Fibroblast of upper back skin (primary cell): ENCODE data around the gene CLDN18.

Experiments used
- DNase-seq: peaks from one replicate; pipeline ENCODE4 v3.0.0-alpha.2; 2013

Gene CLDN18

GRCh38 chr3:138027821-138028220, 17.9 kb downstream of the CLDN18 start:
- DNase-seq, result no peak

- no peak for DNase-seq
These were observed 20.8 kb downstream of the CLDN18 start for GRCh38 chr3:138030734-138031280.

- no peak for DNase-seq
These were observed 21.6 kb downstream of the CLDN18 start for GRCh38 chr3:138031536-138031935.

- no peak for DNase-seq
These were observed 22.6 kb downstream of the CLDN18 start for GRCh38 chr3:138032567-138032966.

GRCh38 chr3:138033202-138033691, 23.3 kb downstream of the CLDN18 start:
- no peak for DNase-seq

- no peak for DNase-seq
These were observed 25.0 kb downstream of the CLDN18 start for GRCh38 chr3:138034918-138035317.

GRCh38 chr3:138036572-138036971, 26.6 kb downstream of the CLDN18 start:
- DNase-seq, result no peak

- DNase-seq, result no peak
These were observed 28.9 kb downstream of the CLDN18 start for GRCh38 chr3:138038725-138039462.

- DNase-seq, result peak; percentile 77
These were observed 32.1 kb downstream of the CLDN18 start for GRCh38 chr3:138042043-138042442.

- peak; percentile 91 for DNase-seq
These were observed 33.5 kb downstream of the CLDN18 start for GRCh38 chr3:138043266-138044029.

- DNase-seq, result no peak
These were observed 36.1 kb downstream of the CLDN18 start for GRCh38 chr3:138046085-138046484.

GRCh38 chr3:138046955-138047354, 37.0 kb downstream of the CLDN18 start:
- DNase-seq, result no peak

GRCh38 chr3:138047596-138048158, 37.7 kb downstream of the CLDN18 start:
- no peak for DNase-seq

GRCh38 chr3:138049157-138049919, 39.4 kb downstream of the CLDN18 start:
- peak; percentile 67 for DNase-seq

GRCh38 chr3:138051947-138052802, 42.2 kb downstream of the CLDN18 start:
- DNase-seq, result peak; percentile 49

- DNase-seq, result no peak
These were observed 44.1 kb downstream of the CLDN18 start for GRCh38 chr3:138054057-138054456.

- DNase-seq, result no peak
These were observed 47.4 kb downstream of the CLDN18 start for GRCh38 chr3:138057384-138057783.

GRCh38 chr3:138059261-138059660, 49.3 kb downstream of the CLDN18 start:
- no peak for DNase-seq

GRCh38 chr3:138060792-138061191, 50.8 kb downstream of the CLDN18 start:
- no peak for DNase-seq

GRCh38 chr3:138062037-138062436, 52.1 kb downstream of the CLDN18 start:
- DNase-seq, result no peak

- DNase-seq, result peak; percentile 68
These were observed 52.7 kb downstream of the CLDN18 start for GRCh38 chr3:138062626-138063025.

GRCh38 chr3:138063416-138063815, 53.5 kb downstream of the CLDN18 start:
- no peak for DNase-seq
